Breast epithelium (tissue), 3 donors: ENCODE data around the gene RAB20.

Source experiments
- CTCF ChIP-seq, 3 donors: fragments of 450-650 bp; IDR thresholded peaks; one replicate each; pipeline ENCODE4 v1.5.1; 2016 to 2017; ENCODE audit warnings: antibody characterized with exemption in 3 of 3, mild to moderate bottlenecking in 3 of 3, moderate library complexity in 3 of 3
- POLR2AphosphoS5 ChIP-seq, 3 donors: sonication (generic); formaldehyde crosslinking; IDR thresholded peaks; one replicate each; pipeline ENCODE4 v1.6.1; 2017; ENCODE audit warnings: antibody characterized with exemption in 3 of 3

GRCh38 chr13:110486061-110486715 is 75.3 kb downstream of the RAB20 start:
- TF ChIP-seq POLR2AphosphoS5 (IDR thresholded peaks at IDR 0.05) (no peak), CTCF (IDR thresholded peaks at IDR 0.05) (no peak)
